Fibroblast of lung (primary cell): Measurements from ENCODE around the gene DHX58. TPM values are rescaled to one million over a fixed set of nuclear protein-coding genes. Genes with fewer than 3 reads are reported as not detected.
"Not testable (repeated sequence)": the region's sequence is repeated elsewhere in the genome, so short reads cannot be mapped to it uniquely, and the experiment has no call there.

Source experiments
- DNase-seq, 2 donors: peaks; one replicate each; pipeline versions ENCODE4 v3.0.0 to v3.0.0-alpha.2; 2010; ENCODE audit warnings: low read depth in 2 of 2
- H2AFZ ChIP-seq: 2 replicates; pipeline ENCODE4 v1.5.1; 2012; ENCODE audit warnings: low read length, control low read depth, inconsistent platforms
- H3K27ac ChIP-seq: 2 replicates; pipeline ENCODE4 v1.5.1; 2011; ENCODE audit warnings: low read length, control low read depth; ENCODE audit not compliant: insufficient read depth
- H3K27me3 ChIP-seq: 2 replicates; pipeline ENCODE4 v1.5.1; 2011; ENCODE audit warnings: mild to moderate bottlenecking, low read length; ENCODE audit not compliant: control insufficient read depth, insufficient read depth
- H3K36me3 ChIP-seq: 2 replicates; pipeline ENCODE4 v1.5.1; 2011; ENCODE audit warnings: low read length; ENCODE audit not compliant: control insufficient read depth, insufficient read depth
- H3K4me1 ChIP-seq: 2 replicates; pipeline ENCODE4 v1.5.1; 2011; ENCODE audit warnings: low read length; ENCODE audit not compliant: control insufficient read depth, insufficient read depth; ENCODE audit errors: extremely low read depth
- H3K4me2 ChIP-seq: 2 replicates; pipeline ENCODE4 v1.5.1; 2011; ENCODE audit warnings: low read length, control low read depth; ENCODE audit not compliant: insufficient read depth; ENCODE audit errors: extremely low read depth
- H3K4me3 ChIP-seq, 4 experiments: fragments of 200-600 bp in 1 of 4; sonication (generic) in 1 of 4; replicated peaks in 1 of 4; 2 replicates each; pipeline ENCODE4 v1.5.1; 2011 to 2016; ENCODE audit warnings: low read length in 4 of 4, low read depth in 3 of 4, mild to moderate bottlenecking in 3 of 4, control low read depth in 2 of 4, inconsistent platforms in 1 of 4, mixed read lengths in 1 of 4; ENCODE audit not compliant: insufficient read depth in 1 of 4; ENCODE audit errors: control extremely low read depth in 1 of 4
- H3K79me2 ChIP-seq: 2 replicates; pipeline ENCODE4 v1.5.1; 2012; ENCODE audit warnings: mild to moderate bottlenecking, low read length, inconsistent platforms; ENCODE audit not compliant: control insufficient read depth, insufficient read depth
- H3K9ac ChIP-seq: 2 replicates; pipeline ENCODE4 v1.5.1; 2011; ENCODE audit warnings: mild to moderate bottlenecking, low read length, control low read depth; ENCODE audit not compliant: insufficient read depth
- H3K9me3 ChIP-seq: 2 replicates; pipeline ENCODE4 v1.5.1; 2012; ENCODE audit warnings: low read depth, low read length; ENCODE audit not compliant: control insufficient read depth, insufficient read depth
- H4K20me1 ChIP-seq: 2 replicates; pipeline ENCODE4 v1.5.1; 2011; ENCODE audit warnings: low read length; ENCODE audit not compliant: control insufficient read depth, insufficient read depth; ENCODE audit errors: extremely low read depth
- EZH2 ChIP-seq: IDR thresholded peaks from 2 replicates; pipeline ENCODE4 v1.5.1; 2012; ENCODE audit warnings: low read length, control low read depth, mild to moderate bottlenecking; ENCODE audit errors: missing control alignments
- polyA plus RNA-seq, 2 donors: library from polyadenylated mRNA; depleted of rRNA in 1 of 2; stranded (reverse) in 1 of 2; unstranded in 1 of 2; fragments of >200 nt; gene quantifications; 2 replicates each; pipeline ENCODE4 v1.2.1, GENCODE V29; 2011 to 2012; ENCODE audit warnings: missing spikeins in 1 of 2
- total RNA-seq: library from RNA; depleted of rRNA; stranded (reverse); fragments of >200 nt; gene quantifications from 2 replicates; pipeline ENCODE4 v1.2.1, GENCODE V29; 2014
- TF ChIP-seq, protein P1 (sequence below), 2 donors: IDR thresholded peaks in 1 of 2; conservative IDR thresholded peaks in 1 of 2; 1 replicate in 1 of 2; 2 replicates in 1 of 2; pipeline ENCODE4 v1.5.1; 2011 to 2012; ENCODE audit warnings: low read length in 2 of 2, control low read depth in 1 of 2, inconsistent platforms in 1 of 2, low read depth in 1 of 2, mild to moderate bottlenecking in 1 of 2

Gene DHX58
- total and polyA plus RNA-seq, 2 donors (not counting 1 experiment from before 2014, with no cell fraction given) = 8.0 to 18.3 TPM

DNA sequence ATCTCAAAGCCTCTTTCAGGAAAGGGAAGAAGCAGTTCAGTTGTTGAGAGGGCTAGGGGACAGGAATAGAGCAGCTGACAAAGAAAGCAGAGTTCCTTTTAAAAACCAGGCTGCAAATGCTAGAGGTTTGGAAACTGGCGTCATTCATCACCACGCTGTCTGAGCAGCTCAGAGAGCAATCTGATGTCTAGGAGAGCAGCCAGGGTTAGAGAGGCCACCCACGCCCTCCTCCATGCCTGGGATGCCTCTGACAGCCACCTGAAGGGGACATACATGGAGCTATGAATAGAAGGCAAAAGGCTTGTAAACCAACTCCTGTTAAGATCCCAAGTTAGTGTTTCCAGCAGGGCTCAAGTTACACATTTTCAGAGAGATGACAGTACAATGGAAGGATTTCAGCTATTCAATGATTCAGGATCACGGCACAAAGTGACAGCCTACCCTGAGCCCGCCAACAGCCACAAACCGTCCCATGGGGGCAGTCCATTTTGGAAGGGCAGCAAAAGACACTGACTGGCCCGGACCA is 29.9 kb upstream of the DHX58 start:
- Histone ChIP-seq H3K9me3 (no peaks in the 10 kb centered on the region), H3K4me2 (peak overlapping the region; percentile 23), H3K4me3 (no peak overlapping the region), H3K79me2 (peaks cover 62% of the 10 kb centered on the region), H3K27me3 (no peaks in the 10 kb centered on the region), H3K9ac (no peak overlapping the region), H4K20me1 (no peaks in the 10 kb centered on the region), H3K27ac (no peak overlapping the region), H2AFZ (no peak overlapping the region), H3K4me1 (peaks cover 14% of the 10 kb centered on the region), H3K36me3 (peaks cover 6% of the 10 kb centered on the region)
- DNase-seq = peak; percentile 35 to 91
- TF ChIP-seq, protein P1, sequence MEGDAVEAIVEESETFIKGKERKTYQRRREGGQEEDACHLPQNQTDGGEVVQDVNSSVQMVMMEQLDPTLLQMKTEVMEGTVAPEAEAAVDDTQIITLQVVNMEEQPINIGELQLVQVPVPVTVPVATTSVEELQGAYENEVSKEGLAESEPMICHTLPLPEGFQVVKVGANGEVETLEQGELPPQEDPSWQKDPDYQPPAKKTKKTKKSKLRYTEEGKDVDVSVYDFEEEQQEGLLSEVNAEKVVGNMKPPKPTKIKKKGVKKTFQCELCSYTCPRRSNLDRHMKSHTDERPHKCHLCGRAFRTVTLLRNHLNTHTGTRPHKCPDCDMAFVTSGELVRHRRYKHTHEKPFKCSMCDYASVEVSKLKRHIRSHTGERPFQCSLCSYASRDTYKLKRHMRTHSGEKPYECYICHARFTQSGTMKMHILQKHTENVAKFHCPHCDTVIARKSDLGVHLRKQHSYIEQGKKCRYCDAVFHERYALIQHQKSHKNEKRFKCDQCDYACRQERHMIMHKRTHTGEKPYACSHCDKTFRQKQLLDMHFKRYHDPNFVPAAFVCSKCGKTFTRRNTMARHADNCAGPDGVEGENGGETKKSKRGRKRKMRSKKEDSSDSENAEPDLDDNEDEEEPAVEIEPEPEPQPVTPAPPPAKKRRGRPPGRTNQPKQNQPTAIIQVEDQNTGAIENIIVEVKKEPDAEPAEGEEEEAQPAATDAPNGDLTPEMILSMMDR (conservative IDR thresholded peaks at IDR 0.05 in 1 of 2, IDR thresholded peaks at IDR 0.05 in 1 of 2; ENCODE audit: low read depth in 1 of 2, low read length in 2 of 2) = no peak
- TF ChIP-seq EZH2 = no peak

GRCh38 chr17:42141382-42141781 is 28.9 kb upstream of the DHX58 start:
- Histone ChIP-seq H3K36me3 (peaks cover 6% of the 10 kb centered on the region), H4K20me1 (no peaks in the 10 kb centered on the region), H2AFZ (no peak overlapping the region), H3K4me2 (no peak overlapping the region), H3K79me2 (peaks cover 65% of the 10 kb centered on the region), H3K4me1 (peaks cover 14% of the 10 kb centered on the region), H3K27me3 (no peaks in the 10 kb centered on the region), H3K9me3 (no peaks in the 10 kb centered on the region), H3K9ac (no peak overlapping the region), H3K4me3 (no peak overlapping the region), H3K27ac (no peak overlapping the region)
- DNase-seq = no peak
- TF ChIP-seq, protein P1 (conservative IDR thresholded peaks at IDR 0.05 in 1 of 2, IDR thresholded peaks at IDR 0.05 in 1 of 2; ENCODE audit: low read depth in 1 of 2, low read length in 2 of 2) = no peak
- no peak for TF ChIP-seq EZH2

DNA sequence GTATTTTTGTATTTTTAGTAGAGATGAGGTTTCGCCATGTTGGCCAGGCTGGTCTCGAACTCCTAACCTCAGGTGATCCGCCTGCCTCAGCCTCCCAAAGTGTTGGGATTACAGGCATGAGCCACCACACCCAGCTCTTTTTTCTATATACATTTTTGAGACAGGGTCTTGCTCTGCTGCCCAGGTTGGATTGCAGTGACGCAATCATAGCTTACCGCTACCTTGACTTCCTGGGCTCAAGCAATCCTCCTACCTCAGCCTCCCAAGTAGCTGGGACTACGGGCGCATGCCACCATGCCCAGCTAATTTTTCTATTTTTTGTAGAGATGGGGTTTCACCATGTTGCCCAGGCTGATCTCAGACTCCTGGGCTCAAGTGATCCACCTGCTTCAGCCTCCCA is 28.2 kb upstream of the DHX58 start:
- not testable (repeated sequence) for H3K27me3 ChIP-seq, DNase-seq, H3K9ac ChIP-seq, H3K4me3 ChIP-seq, H3K9me3 ChIP-seq, H3K36me3 ChIP-seq, H3K4me2 ChIP-seq, H3K27ac ChIP-seq, H2AFZ ChIP-seq, H4K20me1 ChIP-seq
- H3K4me1 ChIP-seq = peaks cover 20% of the 10 kb centered on the region
- peaks cover 71% of the 10 kb centered on the region for H3K79me2 ChIP-seq
